HG02973 (cell line): ENCODE results near the gene HFE.

Source experiments
- ATAC-seq: cut with Tn5 transposase; IDR thresholded peaks from one replicate; pipeline ENCODE4 v1.9.1; 2021; ENCODE audit warnings: moderate library complexity; ENCODE audit not compliant: unreplicated experiment

Gene HFE

DNA sequence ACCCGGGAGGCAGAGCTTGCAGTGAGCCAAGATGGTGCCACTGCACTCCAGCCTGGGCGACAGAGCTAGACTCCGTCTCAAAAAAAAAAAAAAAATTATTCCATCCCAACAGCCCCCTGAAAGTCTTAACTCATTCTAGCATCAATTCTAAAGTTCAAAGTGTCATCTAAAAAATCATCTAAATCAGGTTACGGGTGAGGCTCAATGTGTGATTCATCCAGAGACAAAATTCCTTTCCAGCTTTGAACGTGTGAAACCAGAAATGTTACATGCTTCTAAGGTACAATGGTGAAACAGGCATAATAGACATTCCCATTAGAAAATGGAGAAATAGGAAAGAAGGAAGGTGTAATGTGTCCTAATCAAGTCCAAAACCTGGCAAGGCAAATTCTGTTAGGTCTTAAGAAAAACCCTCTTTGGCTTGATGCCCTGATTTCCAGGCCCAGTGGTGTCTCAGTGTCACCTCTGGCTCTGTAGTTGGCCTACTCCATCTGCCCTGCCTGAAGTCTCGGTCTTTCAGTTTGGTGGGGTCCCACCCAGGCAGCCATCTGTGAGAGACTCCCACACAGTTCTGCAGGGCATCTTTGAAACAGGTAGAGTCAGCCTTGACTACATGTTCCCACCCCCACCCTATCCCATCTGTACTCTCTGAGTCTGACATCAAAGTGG, 43.5 kb downstream of the HFE start:
- no peak for ATAC-seq

DNA sequence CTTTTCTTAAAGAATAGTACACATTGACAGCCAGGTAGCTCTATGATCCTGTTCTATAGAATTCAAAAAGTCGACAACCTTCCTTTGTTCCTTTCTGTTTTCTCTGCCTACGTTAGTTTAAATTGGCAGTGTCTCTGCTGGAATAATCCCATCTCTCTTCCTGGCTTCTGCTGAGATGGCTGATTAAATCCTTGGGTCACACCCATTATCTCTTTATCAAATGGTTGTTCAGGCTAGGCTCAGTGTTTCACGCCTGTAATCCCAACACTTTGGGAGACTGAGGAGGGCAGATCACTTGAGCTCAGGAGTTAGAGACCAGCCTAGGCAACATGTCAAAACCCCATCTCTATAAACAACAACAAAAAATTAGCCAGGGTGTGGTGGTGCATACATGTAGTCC, 44.4 kb downstream of the HFE start:
- no peak for ATAC-seq

DNA sequence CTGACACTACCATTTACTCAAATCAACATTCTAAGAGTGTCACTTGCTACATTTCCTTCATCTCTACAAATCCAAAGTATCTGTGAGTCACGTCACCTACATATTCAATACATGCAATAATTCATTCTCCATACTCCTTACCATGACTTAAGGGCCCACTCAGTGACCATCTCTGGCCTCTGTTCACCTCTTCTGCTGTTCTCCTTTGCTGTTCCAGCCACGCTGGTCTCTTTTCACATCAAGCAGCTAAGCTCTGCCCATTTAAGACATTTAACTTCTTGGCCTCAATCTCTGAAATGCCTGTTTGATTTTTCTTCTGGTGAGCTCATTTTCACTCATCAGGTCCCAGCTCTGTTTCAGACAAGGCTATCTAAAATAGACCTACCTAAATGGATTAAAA, 46.5 kb downstream of the HFE start:
- ATAC-seq = no peak

DNA sequence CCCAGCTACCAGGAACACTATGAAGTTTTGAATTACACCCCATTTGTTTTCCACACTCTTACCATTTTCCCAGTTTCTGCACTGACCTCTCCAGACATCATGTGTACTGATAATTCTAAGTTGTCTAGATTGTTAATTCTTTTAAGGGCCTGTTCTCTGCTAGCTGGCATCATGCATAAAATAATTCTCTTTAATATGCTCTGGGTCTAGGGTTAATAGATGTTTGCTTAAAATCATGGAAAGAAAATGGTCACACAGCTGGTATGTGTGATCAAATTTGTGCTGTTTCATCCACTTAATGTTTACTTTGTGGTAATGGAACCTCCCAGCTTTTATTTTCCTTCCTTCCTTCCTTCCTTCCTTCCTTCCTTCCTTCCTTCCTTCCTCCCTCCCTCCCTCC, 49.1 kb downstream of the HFE start:
- ATAC-seq = no peak

DNA sequence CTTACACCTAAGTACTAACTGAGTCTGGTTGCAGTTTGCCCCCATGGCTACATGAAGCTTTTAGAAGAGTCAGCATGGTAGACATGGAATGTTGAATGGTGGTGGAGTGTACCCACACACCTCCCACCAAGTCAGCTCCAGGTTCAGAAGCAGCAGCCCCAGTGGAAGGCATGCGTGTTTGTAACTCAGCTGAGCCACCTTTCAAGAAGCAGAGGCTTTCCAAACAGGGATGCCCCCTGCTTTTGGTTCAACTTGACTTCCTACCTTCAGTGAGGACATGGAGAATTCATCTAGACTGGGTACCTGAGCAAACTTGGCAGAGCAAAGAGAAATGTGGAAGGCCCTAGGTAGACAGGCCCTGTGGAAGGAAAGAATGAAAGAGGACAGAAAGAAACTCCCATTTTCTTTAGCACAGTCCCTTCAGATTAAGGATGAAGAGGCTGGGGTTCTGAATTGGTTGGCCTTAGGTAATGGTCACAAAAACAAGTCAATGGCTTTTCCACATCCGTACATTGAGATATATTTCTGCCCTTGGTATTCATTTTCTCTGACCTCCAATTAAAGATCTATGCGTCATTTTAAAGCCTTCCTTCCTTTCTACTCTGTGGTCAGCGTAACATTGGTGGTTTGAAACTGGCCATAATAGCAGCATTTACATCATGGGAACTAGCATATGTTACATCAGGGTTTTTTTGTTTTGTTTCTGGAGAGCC, 53.2 kb downstream of the HFE start:
- ATAC-seq = no peak

DNA sequence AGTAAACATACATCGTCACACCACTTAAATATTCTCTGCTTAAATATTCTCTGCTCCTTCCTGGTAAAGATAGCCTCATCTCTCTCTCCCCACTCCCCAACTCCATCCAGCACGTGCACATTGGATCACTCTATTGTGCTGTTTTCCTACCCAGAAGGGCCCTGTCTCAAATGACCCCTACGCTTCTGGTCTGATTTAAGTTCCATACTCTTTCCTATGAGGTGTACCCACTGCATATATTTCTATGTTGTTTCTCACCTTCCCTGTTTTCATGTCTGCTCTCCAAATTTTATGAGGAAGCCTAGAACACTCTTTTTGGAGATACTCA, 53.7 kb downstream of the HFE start:
- no peak for ATAC-seq

DNA sequence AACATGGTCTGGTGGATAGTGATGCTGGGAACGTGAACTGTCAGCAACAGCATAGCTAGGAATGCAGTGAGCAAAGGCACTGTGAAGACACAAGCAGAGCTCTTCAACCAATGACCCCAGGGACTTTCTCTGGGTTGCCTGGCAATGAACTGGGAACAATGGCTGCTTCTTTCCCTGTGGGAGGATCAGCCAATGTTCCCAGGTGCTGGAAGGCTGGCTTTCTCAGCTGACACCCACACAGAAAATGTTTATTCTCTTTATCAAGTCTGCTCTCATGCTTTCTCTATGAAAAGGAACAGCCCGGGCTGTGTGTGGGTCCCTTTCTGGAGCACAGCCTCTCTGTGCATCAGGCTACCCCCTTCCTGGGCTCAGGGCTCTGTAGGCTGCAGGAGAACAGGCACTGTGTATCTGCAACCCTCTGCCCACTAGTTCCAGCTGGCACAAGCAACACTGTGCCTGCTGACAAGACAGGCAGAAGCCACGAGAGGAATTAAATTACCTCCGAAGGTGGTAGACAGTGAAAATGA, 54.2 kb downstream of the HFE start:
- no peak for ATAC-seq

DNA sequence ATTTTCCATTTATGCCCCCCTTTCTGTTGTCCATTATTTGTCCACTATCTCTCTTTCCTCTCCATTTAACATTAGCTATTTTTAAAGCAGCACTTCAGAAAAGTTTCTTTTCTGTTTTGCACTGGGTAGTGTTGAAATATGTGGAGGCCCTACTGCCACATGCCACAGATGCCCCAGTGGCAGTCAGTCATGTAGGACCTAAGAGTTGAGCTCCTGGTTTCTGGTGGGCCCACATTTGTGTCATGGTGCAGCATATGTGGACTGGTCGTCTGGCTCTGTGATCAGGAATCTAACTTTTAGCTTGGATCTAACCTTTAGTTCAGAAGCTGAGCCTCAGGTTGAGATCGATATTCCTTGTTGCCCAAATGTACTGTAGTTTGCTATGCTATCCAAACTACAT, 54.8 kb downstream of the HFE start:
- ATAC-seq = no peak
